H9 (cell line): Measurements from ENCODE around the gene LRP5. TPM values are rescaled to one million over a fixed set of nuclear protein-coding genes. Genes with fewer than 3 reads are reported as not detected.
A peak's percentile ranks its signal among the peaks of the same experiment; 100 is the strongest.

ENCODE experiments used
- DNase-seq: peaks from one replicate; pipeline ENCODE4 v3.0.0-alpha.2; 2017
- H2AFZ ChIP-seq: one replicate; pipeline ENCODE4 v1.6.1; 2013; ENCODE audit warnings: mild to moderate bottlenecking, low read length, control low read depth, moderate library complexity
- H2AK5ac ChIP-seq: 2 replicates; pipeline ENCODE4 v1.6.1; 2013; ENCODE audit warnings: low read length, control low read depth, mixed read lengths; ENCODE audit not compliant: insufficient read length
- H2BK120ac ChIP-seq: one replicate; pipeline ENCODE4 v1.6.1; 2013; ENCODE audit warnings: low read depth, mild to moderate bottlenecking, low read length, control low read depth, inconsistent platforms; ENCODE audit not compliant: poor library complexity, severe bottlenecking
- H2BK12ac ChIP-seq: 2 replicates; pipeline ENCODE4 v1.6.1; 2013; ENCODE audit warnings: low read length, control low read depth, mixed read lengths, low read depth; ENCODE audit not compliant: insufficient read length
- H2BK15ac ChIP-seq: 2 replicates; pipeline ENCODE4 v1.6.1; 2013; ENCODE audit warnings: low read depth, low read length, control low read depth
- H2BK20ac ChIP-seq: one replicate; pipeline ENCODE4 v1.6.1; 2013; ENCODE audit warnings: low read depth, mild to moderate bottlenecking, low read length, control low read depth, inconsistent platforms; ENCODE audit not compliant: poor library complexity, severe bottlenecking
- H2BK5ac ChIP-seq: 2 replicates; pipeline ENCODE4 v1.6.1; 2013; ENCODE audit warnings: low read length, control low read depth, mixed read lengths; ENCODE audit not compliant: insufficient read length
- H3K14ac ChIP-seq: 2 replicates; pipeline ENCODE4 v1.6.1; 2013; ENCODE audit warnings: low read length, control low read depth; ENCODE audit not compliant: insufficient read depth
- H3K18ac ChIP-seq: 2 replicates; pipeline ENCODE4 v1.6.1; 2013; ENCODE audit warnings: low read depth, mild to moderate bottlenecking, mixed read lengths, low read length, control low read depth; ENCODE audit not compliant: insufficient read length
- H3K23ac ChIP-seq: 2 replicates; pipeline ENCODE4 v1.6.1; 2013; ENCODE audit warnings: low read length, control low read depth, mixed read lengths, low read depth; ENCODE audit not compliant: insufficient read length
- H3K23me2 ChIP-seq: 2 replicates; pipeline ENCODE4 v1.6.1; 2013; ENCODE audit warnings: low read depth, mild to moderate bottlenecking, mixed read lengths, low read length, control low read depth; ENCODE audit not compliant: insufficient read length, poor library complexity, severe bottlenecking
- H3K27ac ChIP-seq: 2 replicates; pipeline ENCODE4 v1.5.1; 2013; ENCODE audit warnings: low read length, control low read depth, mixed read lengths, low read depth; ENCODE audit not compliant: insufficient read length
- H3K27me3 ChIP-seq: 2 replicates; pipeline ENCODE4 v1.6.1; 2013; ENCODE audit warnings: low read length, control low read depth, inconsistent platforms; ENCODE audit not compliant: insufficient read depth
- H3K4ac ChIP-seq: 2 replicates; pipeline ENCODE4 v1.6.1; 2013; ENCODE audit warnings: low read depth, mild to moderate bottlenecking, control low read depth, inconsistent platforms, low read length, moderate library complexity
- H3K4me1 ChIP-seq: 2 replicates; pipeline ENCODE4 v1.6.1; 2013; ENCODE audit warnings: low read length, control low read depth, inconsistent platforms; ENCODE audit not compliant: insufficient read depth
- H3K4me2 ChIP-seq: 2 replicates; pipeline ENCODE4 v1.6.1; 2013; ENCODE audit warnings: low read length, control low read depth, mixed read lengths; ENCODE audit not compliant: insufficient read length, insufficient read depth
- H3K56ac ChIP-seq: 2 replicates; pipeline ENCODE4 v1.6.1; 2013; ENCODE audit warnings: low read depth, mild to moderate bottlenecking, mixed read lengths, low read length, control low read depth; ENCODE audit not compliant: insufficient read length
- H3K79me1 ChIP-seq: 2 replicates; pipeline ENCODE4 v1.6.1; 2013; ENCODE audit warnings: low read depth, mild to moderate bottlenecking, moderate library complexity, low read length, control low read depth, inconsistent platforms; ENCODE audit not compliant: insufficient read depth, poor library complexity, severe bottlenecking
- H3K79me2 ChIP-seq: 2 replicates; pipeline ENCODE4 v1.6.1; 2013; ENCODE audit warnings: low read length, control low read depth, inconsistent platforms; ENCODE audit not compliant: insufficient read depth
- H3K9ac ChIP-seq: 2 replicates; pipeline ENCODE4 v1.6.1; 2013; ENCODE audit warnings: low read length, control low read depth, mixed read lengths; ENCODE audit not compliant: insufficient read length; ENCODE audit errors: extremely low read depth
- H3K9me3 ChIP-seq: one replicate; pipeline ENCODE4 v1.6.1; 2013; ENCODE audit warnings: low read depth, low read length, inconsistent platforms; ENCODE audit not compliant: control insufficient read depth
- H3T11ph ChIP-seq: one replicate; pipeline ENCODE4 v1.6.1; 2013; ENCODE audit warnings: mild to moderate bottlenecking, low read length, control low read depth, inconsistent platforms
- H4K20me1 ChIP-seq: one replicate; pipeline ENCODE4 v1.6.1; 2013; ENCODE audit not compliant: control insufficient read depth, insufficient read length, insufficient read depth
- H4K5ac ChIP-seq: 2 replicates; pipeline ENCODE4 v1.6.1; 2013; ENCODE audit warnings: low read depth, mild to moderate bottlenecking, mixed read lengths, low read length, control low read depth; ENCODE audit not compliant: insufficient read length
- H4K8ac ChIP-seq: replicated peaks from 2 replicates; pipeline ENCODE4 v1.6.1; 2013; ENCODE audit warnings: low read length, control low read depth, mixed read lengths, low read depth; ENCODE audit not compliant: insufficient read length
- H4K91ac ChIP-seq: 2 replicates; pipeline ENCODE4 v1.6.1; 2013; ENCODE audit warnings: low read depth, mild to moderate bottlenecking, moderate library complexity, mixed read lengths, low read length, control low read depth; ENCODE audit not compliant: insufficient read length
- H3K27ac Mint-ChIP-seq, 3 experiments: 2 replicates in 2 of 3; 3 replicates in 1 of 3; pipeline ENCODE4 v1.8.0; 2020 to 2021; ENCODE audit warnings: mixed read lengths in 3 of 3, mild to moderate bottlenecking in 1 of 3, moderate library complexity in 1 of 3
- H3K27me3 Mint-ChIP-seq: 2 replicates; pipeline ENCODE4 v1.8.0; 2021; ENCODE audit warnings: low read depth, mild to moderate bottlenecking, moderate library complexity, mixed read lengths
- H3K36me3 Mint-ChIP-seq, 3 experiments: 2 replicates in 2 of 3; 3 replicates in 1 of 3; pipeline ENCODE4 v1.8.0; 2020 to 2021; ENCODE audit warnings: low read depth in 3 of 3, mixed read lengths in 3 of 3; ENCODE audit not compliant: insufficient read depth in 1 of 3
- H3K4me1 Mint-ChIP-seq, 2 experiments: 2 replicates each; pipeline ENCODE4 v1.8.0; 2020; ENCODE audit warnings: mixed read lengths in 2 of 2
- H3K4me3 Mint-ChIP-seq, 2 experiments: 2 replicates in 1 of 2; 3 replicates in 1 of 2; pipeline ENCODE4 v1.8.0; 2020 to 2021; ENCODE audit warnings: mild to moderate bottlenecking in 2 of 2, mixed read lengths in 2 of 2, moderate library complexity in 1 of 2
- H3K9me3 Mint-ChIP-seq, 2 experiments: 2 replicates in 1 of 2; 3 replicates in 1 of 2; pipeline ENCODE4 v1.8.0; 2020; ENCODE audit warnings: mild to moderate bottlenecking in 2 of 2, mixed read lengths in 2 of 2, moderate library complexity in 1 of 2
- CTCF ChIP-seq: fragments of 200-600 bp; sonication (generic); conservative IDR thresholded peaks from 3 replicates; pipeline ENCODE4 v1.8.0; 2021; ENCODE audit warnings: antibody characterized with exemption, mild to moderate bottlenecking
- WGBS: extraction: QIAGEN DNeasy Blood & Tissue Kit; methylation state at CpG from one replicate; pipeline ENCODE4 v1.1.7; 2013; ENCODE audit warnings: missing lambda C conversion rate, low lambda C conversion rate, mixed read lengths; ENCODE audit not compliant: insufficient read length; ENCODE audit errors: extremely low coverage; 5-methylcytosine and 5-hydroxymethylcytosine counted together
- total RNA-seq: library from RNA; stranded (reverse); gene quantifications from 2 replicates; pipeline ENCODE4 v1.2.1, GENCODE V29; 2021

Gene LRP5
- total RNA-seq, 1 experiment from 2014 or later: 38.4 TPM

GRCh38 chr11:68449951-68450350 lies 137.6 kb downstream of the LRP5 start:
- no peak overlapping the region for H3K27ac ChIP-seq
- no peak overlapping the region for H3K14ac ChIP-seq
- H2AFZ ChIP-seq: no peak overlapping the region
- H3K9ac ChIP-seq: no peak overlapping the region
- no peak overlapping the region for H3K23ac ChIP-seq
- H3K18ac ChIP-seq: no peak overlapping the region
- H4K91ac ChIP-seq: no peak overlapping the region
- H4K8ac ChIP-seq: no peak overlapping the region
- no peaks in the 10 kb centered on the region for H3K27me3 Mint-ChIP-seq
- DNase-seq: no peak
- no peak overlapping the region for H3T11ph ChIP-seq
- H3K4me1 Mint-ChIP-seq: peaks cover 3 to 7% of the 10 kb centered on the region in 2 experiments
- H2BK5ac ChIP-seq: no peak overlapping the region
- H3K4ac ChIP-seq: no peak overlapping the region
- no peaks in the 10 kb centered on the region for H3K79me2 ChIP-seq
- H2BK12ac ChIP-seq: no peak overlapping the region
- no peak overlapping the region for H2AK5ac ChIP-seq
- no peaks in the 10 kb centered on the region for H4K20me1 ChIP-seq
- no CpG with 5 or more reads among the region's 11 CpGs for WGBS
- no peak overlapping the region for H2BK120ac ChIP-seq
- H2BK20ac ChIP-seq: no peak overlapping the region
- H3K27me3 ChIP-seq: no peaks in the 10 kb centered on the region
- H4K5ac ChIP-seq: no peak overlapping the region
- H3K27ac Mint-ChIP-seq: peak overlapping the region; percentile 31 to 95 (median 44); a peak in 3 of 7 replicates
- no peaks in the 10 kb centered on the region for H3K9me3 Mint-ChIP-seq
- H3K9me3 ChIP-seq: no peaks in the 10 kb centered on the region
- H3K36me3 Mint-ChIP-seq: peaks cover 11 to 16% (median 12%) of the 10 kb centered on the region in 3 experiments
- no peak overlapping the region for H3K56ac ChIP-seq
- H3K23me2 ChIP-seq: no peaks in the 10 kb centered on the region
- H3K4me1 ChIP-seq: no peaks in the 10 kb centered on the region
- H3K4me3 Mint-ChIP-seq: no peak overlapping the region
- no peaks in the 10 kb centered on the region for H3K79me1 ChIP-seq
- no peak overlapping the region for H3K4me2 ChIP-seq
- H2BK15ac ChIP-seq: no peak overlapping the region
- TF ChIP-seq CTCF: no peak
